OCI-LY7 (cell line): ENCODE results near the gene CTSG. TPM values are rescaled to one million over a fixed set of nuclear protein-coding genes. Genes with fewer than 3 reads are reported as not detected.

Experiments
- Bru-seq: library from RNA; stranded (reverse); fragments of 400-500 nt; gene quantifications from one replicate; lab custom pipeline; 2021; lab: Mats Ljungman, UMichigan
- BruChase-seq, 2 experiments: library from RNA; stranded (reverse); fragments of 400-500 nt; gene quantifications; one replicate each; lab custom pipeline; 2021; lab: Mats Ljungman, UMichigan
- BruUV-seq: library from RNA; stranded (reverse); fragments of 400-500 nt; replicated peaks from 2 replicates; lab custom pipeline; 2021; lab: Mats Ljungman, UMichigan
- CTCF ChIA-PET: fragments of 300-600 bp; sonication (Branson Sonifier 250); formaldehyde crosslinking; loops from one replicate; lab custom pipeline; 2022; ENCODE audit warnings: antibody characterized with exemption; ENCODE audit not compliant: unreplicated experiment; lab: Charles Lee
- POLR2A ChIA-PET: fragments of 300-600 bp; sonication (Branson Sonifier 250); formaldehyde crosslinking; loops from one replicate; lab custom pipeline; 2022; ENCODE audit warnings: antibody characterized with exemption; lab: Charles Lee
- DNase-seq: peaks from one replicate; pipeline ENCODE4 v3.0.0-alpha.2; 2015; ENCODE audit warnings: low spot score
- H2AFZ ChIP-seq: fragments of 200-600 bp; sonication (generic), shearing (Covaris generic); 2 replicates; pipeline ENCODE4 v1.6.1; 2014; ENCODE audit warnings: mild to moderate bottlenecking, antibody characterized with exemption, low read length, moderate library complexity
- H3K27ac ChIP-seq: fragments of 200-600 bp; sonication (generic); 2 replicates; pipeline ENCODE4 v1.5.1; 2014; ENCODE audit warnings: mixed run types, low read depth, mild to moderate bottlenecking, moderate library complexity, low read length, inconsistent platforms; ENCODE audit not compliant: poor library complexity, severe bottlenecking
- H3K36me3 ChIP-seq: fragments of 200-600 bp; sonication (generic); 2 replicates; pipeline ENCODE4 v1.6.1; 2014; ENCODE audit warnings: mild to moderate bottlenecking, antibody characterized with exemption, low read length, moderate library complexity, mixed read lengths; ENCODE audit not compliant: insufficient read depth
- H3K4me1 ChIP-seq: fragments of 200-600 bp; sonication (generic); 2 replicates; pipeline ENCODE4 v1.5.1; 2014; ENCODE audit warnings: mild to moderate bottlenecking, low read length; ENCODE audit not compliant: insufficient read depth, poor library complexity, severe bottlenecking
- H3K4me2 ChIP-seq: fragments of 200-600 bp; sonication (generic); 2 replicates; pipeline ENCODE4 v1.6.1; 2014; ENCODE audit warnings: mild to moderate bottlenecking, low read length
- H3K4me3 ChIP-seq: fragments of 200-600 bp; sonication (generic); 2 replicates; pipeline ENCODE4 v1.5.1; 2014; ENCODE audit warnings: mild to moderate bottlenecking, low read depth, low read length; ENCODE audit not compliant: poor library complexity, severe bottlenecking
- H3K79me2 ChIP-seq: fragments of 200-600 bp; sonication (generic); 2 replicates; pipeline ENCODE4 v1.6.1; 2016; ENCODE audit warnings: low read depth, mild to moderate bottlenecking, low read length, moderate library complexity, mixed read lengths; ENCODE audit not compliant: insufficient read depth
- H3K9me2 ChIP-seq: fragments of 200-600 bp; sonication (generic); 2 replicates; pipeline ENCODE4 v1.6.1; 2016; ENCODE audit warnings: mild to moderate bottlenecking, low read length, mixed read lengths; ENCODE audit not compliant: insufficient read depth
- H3K9me3 ChIP-seq: fragments of 200-600 bp; sonication (generic); 2 replicates; pipeline ENCODE4 v1.6.1; 2014; ENCODE audit warnings: mild to moderate bottlenecking, mixed run types, low read length, mixed read lengths
- H4K20me1 ChIP-seq: fragments of 200-600 bp; sonication (generic); 2 replicates; pipeline ENCODE4 v1.6.1; 2014; ENCODE audit warnings: mild to moderate bottlenecking, antibody characterized with exemption, low read length, moderate library complexity, mixed read lengths; ENCODE audit not compliant: insufficient read depth
- CTCF ChIP-seq: fragments of 200-600 bp; sonication (generic); conservative IDR thresholded peaks from 2 replicates; pipeline ENCODE4 v1.5.1; 2014; ENCODE audit warnings: mild to moderate bottlenecking, antibody characterized with exemption, low read length, moderate library complexity, mixed read lengths
- EZH2phosphoT487 ChIP-seq: fragments of 200-600 bp; sonication (generic); IDR thresholded peaks from 2 replicates; pipeline ENCODE4 v1.6.1; 2018; ENCODE audit warnings: low read depth, borderline replicate concordance, mild to moderate bottlenecking, mixed run types, antibody characterized with exemption, low read length, moderate library complexity, mixed read lengths
- intact Hi-C: fragments of 100-400 bp; cut with micrococcal nuclease; formaldehyde crosslinking; loops from one replicate; pipeline ENCODE4 v1.10.0; 2022; ENCODE audit not compliant: unreplicated experiment
- long read RNA-seq: library from polyadenylated mRNA; stranded (forward); transcript quantifications from one replicate; pipeline ENCODE4 v2.0.0, GENCODE V29; 2022
- total RNA-seq, 2 experiments: library from RNA; depleted of rRNA in 1 of 2; stranded (reverse); fragments of >200 nt in 1 of 2; shearing (Covaris generic) in 1 of 2; gene quantifications; 2 replicates each; pipeline ENCODE4 v1.2.3, GENCODE V29; 2014 to 2022

Gene CTSG
- not detected in 2 replicates for total RNA-seq (2014; rRNA removed; shearing (Covaris generic))
- not detected in 2 replicates for total RNA-seq (2022)
- not detected for Bru-seq, nascent RNA
- not detected for BruChase-seq, experiment 1, labeled RNA remaining after a 6-hour chase
- not detected for BruChase-seq, experiment 2, labeled RNA remaining after a 2-hour chase
- long read RNA-seq: 0 reads

GRCh38 chr14:24576182-24576581 lies at the start of gene CTSG:
CTSG (minus strand) TSS chr14:24576250; CDS start chr14:24576223, 27 bp downstream.
- H4K20me1 ChIP-seq: no peaks in the 10 kb centered on the region
- BruUV-seq: no TSS peak
- POLR2A ChIA-PET: interaction anchor here (1.0 kb wide), 1 partner anchor 30 kb away, joined by 4 read pairs; no protein-coding TSS in a partner anchor
- TF ChIP-seq CTCF (no peak), EZH2phosphoT487 (no peak)
- intact Hi-C loops: no loop called here
- DNase-seq: no peak
- H2AFZ ChIP-seq: no peak within 1 kb of the TSS
- no peaks in the 10 kb centered on the region for H3K79me2 ChIP-seq
- CTCF ChIA-PET: no interaction called here
- 0 out of 2 replicates have a peak, but pooled peaks cover 5% of the 10 kb centered on the region for H3K9me2 ChIP-seq
- H3K4me3 ChIP-seq: no peak within 1 kb of the TSS
- no peak within 1 kb of the TSS for H3K27ac ChIP-seq
- H3K4me1 ChIP-seq: no peaks in the 10 kb centered on the region
- no peaks in the 10 kb centered on the region for H3K9me3 ChIP-seq
- no peaks in the 10 kb centered on the region for H3K36me3 ChIP-seq
- H3K4me2 ChIP-seq: no peak within 1 kb of the TSS

- no peak overlapping the region for H2AFZ ChIP-seq
- H3K4me1 ChIP-seq: no peaks in the 10 kb centered on the region
- H3K4me3 ChIP-seq: no peak overlapping the region
- CTCF ChIA-PET: no interaction called here
- no peaks in the 10 kb centered on the region for H3K36me3 ChIP-seq
- no peaks in the 10 kb centered on the region for H4K20me1 ChIP-seq
- H3K79me2 ChIP-seq: no peaks in the 10 kb centered on the region
- no peak for DNase-seq
- intact Hi-C loops: no loop called here
- no peak overlapping the region for H3K4me2 ChIP-seq
- BruUV-seq: no TSS peak
- H3K9me3 ChIP-seq: no peaks in the 10 kb centered on the region
- H3K27ac ChIP-seq: no peak overlapping the region
- H3K9me2 ChIP-seq: no peaks in the 10 kb centered on the region
- TF ChIP-seq CTCF: no peak
- no peak for TF ChIP-seq EZH2phosphoT487
- POLR2A ChIA-PET: interaction anchor here (1.0 kb wide), 1 partner anchor 14 kb away, joined by 7 read pairs; no protein-coding TSS in a partner anchor
Measured at GRCh38 chr14:24613747-24614146, 37.7 kb upstream of the CTSG start.

- Histone ChIP-seq H4K20me1 (no peaks in the 10 kb centered on the region), H3K36me3 (no peaks in the 10 kb centered on the region), H3K9me3 (no peaks in the 10 kb centered on the region), H3K9me2 (no peaks in the 10 kb centered on the region), H3K27ac (no peak overlapping the region), H3K4me1 (no peaks in the 10 kb centered on the region), H2AFZ (no peak overlapping the region), H3K4me2 (no peak overlapping the region), H3K4me3 (no peak overlapping the region), H3K79me2 (no peaks in the 10 kb centered on the region)
- no TSS peak for BruUV-seq
- ChIA-PET CTCF (no interaction called here), POLR2A (interaction anchor here (1.0 kb wide), 1 partner anchor 14 kb away, joined by 7 read pairs; no protein-coding TSS in a partner anchor)
- no peak for DNase-seq
- TF ChIP-seq EZH2phosphoT487: no peak
- intact Hi-C loops: no loop called here
Measured at GRCh38 chr14:24613241-24613640, 37.2 kb upstream of the CTSG start.
